ENCODE data around the gene LBP. TPM values are rescaled to one million over a fixed set of nuclear protein-coding genes. Genes with fewer than 3 reads are reported as not detected.
"Not testable (repeated sequence)": the region's sequence is repeated elsewhere in the genome, so short reads cannot be mapped to it uniquely, and the experiment has no call there.

The LBP gene
- total RNA-seq, 2 experiments from 2014 or later, result not detected

DNA sequence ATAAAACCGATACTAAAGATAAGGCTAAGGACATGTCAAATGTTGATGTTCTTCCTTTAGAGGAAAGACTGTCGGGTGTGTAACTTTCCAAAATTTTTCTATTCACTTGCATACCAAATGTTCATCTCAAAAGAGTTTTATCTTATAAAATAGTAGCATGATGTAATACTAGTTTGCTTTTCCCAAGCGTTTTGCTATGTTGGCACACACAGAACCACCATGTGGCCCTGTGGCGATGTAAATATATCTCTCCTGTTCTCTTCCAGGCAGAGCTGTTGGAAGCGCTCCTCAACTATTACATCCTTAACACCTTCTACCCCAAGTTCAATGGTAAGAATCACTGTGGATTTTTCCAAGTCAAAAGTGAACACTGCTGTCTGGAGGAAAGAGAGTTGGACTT is 26.5 kb downstream of the LBP start:
- H3K4me1 Mint-ChIP-seq, result no peaks in the 10 kb centered on the region
- no peaks in the 10 kb centered on the region for H3K36me3 Mint-ChIP-seq (ENCODE audit: low read depth)
- H3K9me3 Mint-ChIP-seq, result no peaks in the 10 kb centered on the region
- ChIA-PET CTCF (interaction anchor here (1.5 kb wide), 2 partner anchors 9 to 16 kb away, joined by 3 to 4 read pairs; no protein-coding TSS in a partner anchor), POLR2A (interaction anchor here (0.6 kb wide), 1 partner anchor 55 kb away, joined by 3 read pairs; no protein-coding TSS in a partner anchor)
- peaks cover 9% of the 10 kb centered on the region for H3K27me3 Mint-ChIP-seq
- no peak overlapping the region for H3K27ac Mint-ChIP-seq
- no peak for DNase-seq
- H3K4me3 Mint-ChIP-seq, result no peak overlapping the region

DNA sequence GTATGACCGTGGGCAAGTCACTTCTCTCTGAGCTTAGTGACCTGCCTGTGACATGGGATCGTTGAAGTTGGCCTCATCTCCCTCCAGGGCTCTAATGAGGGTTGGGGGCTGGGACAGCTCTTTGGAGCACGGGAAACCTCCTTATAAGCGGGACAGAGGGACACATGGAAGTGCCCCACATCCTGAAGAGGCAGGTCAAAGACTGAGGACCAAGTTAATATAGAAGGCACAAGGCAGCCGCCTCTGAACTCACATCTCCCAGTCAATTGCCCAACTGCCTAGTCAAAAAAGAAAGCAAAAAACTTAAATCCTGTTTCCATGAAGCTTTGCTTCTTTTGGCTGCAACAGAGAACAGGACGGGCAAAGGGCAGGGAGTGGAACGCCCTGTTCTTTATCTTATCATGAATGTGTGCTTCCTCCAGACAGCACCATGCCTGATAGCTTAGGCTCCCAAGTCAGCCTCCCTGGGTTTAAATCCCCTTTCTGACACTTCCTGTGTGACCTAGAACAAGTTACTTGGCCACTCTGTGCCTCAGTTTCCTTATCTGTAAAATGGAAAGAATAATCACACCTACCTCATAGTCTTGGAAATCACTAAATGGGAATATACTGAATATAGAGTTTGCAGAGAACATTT is 27.1 kb downstream of the LBP start:
- no peaks in the 10 kb centered on the region for H3K36me3 Mint-ChIP-seq (ENCODE audit: low read depth)
- no peaks in the 10 kb centered on the region for H3K4me1 Mint-ChIP-seq
- ChIA-PET POLR2A (interaction anchor here (0.6 kb wide), 2 partner anchors 55 to 387 kb away, joined by 3 read pairs; no protein-coding TSS in a partner anchor), CTCF (interaction anchor here (1.5 kb wide), 1 partner anchor 16 kb away, joined by 4 read pairs; no protein-coding TSS in a partner anchor)
- H3K27ac Mint-ChIP-seq, result no peak overlapping the region
- peaks cover 9% of the 10 kb centered on the region for H3K27me3 Mint-ChIP-seq
- H3K9me3 Mint-ChIP-seq, result no peaks in the 10 kb centered on the region
- no peak for DNase-seq
- H3K4me3 Mint-ChIP-seq, result no peak overlapping the region

DNA sequence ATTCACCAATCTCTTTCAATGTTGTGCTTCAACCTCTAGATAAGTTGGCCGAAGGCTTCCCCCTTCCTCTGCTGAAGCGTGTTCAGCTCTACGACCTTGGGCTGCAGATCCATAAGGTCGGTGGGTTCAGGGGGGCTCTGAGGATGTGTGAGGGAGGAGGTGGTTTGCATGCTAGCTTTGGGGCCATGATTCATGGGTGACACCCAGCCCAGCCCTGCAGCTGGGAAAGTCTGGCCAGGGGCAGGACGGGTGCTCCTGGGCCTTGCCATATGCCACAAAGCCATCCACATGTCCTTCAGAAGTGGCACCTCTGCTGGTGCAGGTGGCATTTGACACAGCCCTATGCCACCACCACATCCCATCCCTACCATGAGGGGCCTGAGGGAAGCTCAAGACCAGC is 27.6 kb downstream of the LBP start:
- no peak overlapping the region for H3K27ac Mint-ChIP-seq
- no peaks in the 10 kb centered on the region for H3K36me3 Mint-ChIP-seq (ENCODE audit: low read depth)
- CTCF ChIA-PET, result interaction anchor here (0.6 to 1.2 kb wide), 2 partner anchors 35 to 167 kb away, joined by 4 read pairs; no protein-coding TSS in a partner anchor
- no peaks in the 10 kb centered on the region for H3K9me3 Mint-ChIP-seq
- no peak for DNase-seq
- POLR2A ChIA-PET, result interaction anchor here (0.6 kb wide), 1 partner anchor 387 kb away, joined by 3 read pairs; no protein-coding TSS in a partner anchor
- H3K27me3 Mint-ChIP-seq, result peaks cover 9% of the 10 kb centered on the region
- no peak overlapping the region for H3K4me3 Mint-ChIP-seq
- H3K4me1 Mint-ChIP-seq, result no peaks in the 10 kb centered on the region

DNA sequence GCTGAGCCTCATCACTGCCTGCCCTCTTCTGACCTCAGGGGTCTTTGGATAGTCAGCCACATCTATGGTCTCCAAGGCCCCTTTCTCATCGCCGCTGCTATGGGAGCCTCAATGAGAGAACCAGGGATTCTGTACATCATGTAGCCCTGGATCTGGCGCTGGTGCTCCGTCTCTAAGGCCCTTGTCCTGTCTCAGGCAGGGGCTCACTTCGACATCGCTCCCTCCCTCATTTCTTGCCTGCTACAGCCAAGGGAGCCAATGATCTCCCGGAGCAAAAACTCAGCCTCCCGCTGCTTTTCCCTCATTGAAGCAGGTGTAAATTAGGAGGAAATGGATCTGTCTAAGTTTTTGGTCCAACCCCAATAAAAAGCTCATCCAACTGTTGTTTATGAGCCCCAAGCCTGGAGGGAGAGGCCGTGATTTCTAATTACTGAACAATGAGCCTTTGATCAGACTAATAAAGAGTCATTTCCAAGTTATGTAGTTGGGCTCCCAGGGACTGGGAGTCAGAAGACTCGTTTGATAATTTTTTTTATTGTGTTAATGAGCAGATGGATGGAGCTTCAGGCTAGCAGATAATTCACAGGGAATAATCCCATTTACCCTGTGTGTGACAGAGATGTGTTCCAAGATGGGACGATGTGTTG is 30.9 kb downstream of the LBP start:
- H3K27ac Mint-ChIP-seq, result no peak overlapping the region
- no peaks in the 10 kb centered on the region for H3K9me3 Mint-ChIP-seq
- H3K36me3 Mint-ChIP-seq (ENCODE audit: low read depth), result no peaks in the 10 kb centered on the region
- ChIA-PET POLR2A (no interaction called here), CTCF (no interaction called here)
- no peak for DNase-seq
- peaks cover 4% of the 10 kb centered on the region for H3K27me3 Mint-ChIP-seq
- H3K4me1 Mint-ChIP-seq, result no peaks in the 10 kb centered on the region
- H3K4me3 Mint-ChIP-seq, result no peak overlapping the region

DNA sequence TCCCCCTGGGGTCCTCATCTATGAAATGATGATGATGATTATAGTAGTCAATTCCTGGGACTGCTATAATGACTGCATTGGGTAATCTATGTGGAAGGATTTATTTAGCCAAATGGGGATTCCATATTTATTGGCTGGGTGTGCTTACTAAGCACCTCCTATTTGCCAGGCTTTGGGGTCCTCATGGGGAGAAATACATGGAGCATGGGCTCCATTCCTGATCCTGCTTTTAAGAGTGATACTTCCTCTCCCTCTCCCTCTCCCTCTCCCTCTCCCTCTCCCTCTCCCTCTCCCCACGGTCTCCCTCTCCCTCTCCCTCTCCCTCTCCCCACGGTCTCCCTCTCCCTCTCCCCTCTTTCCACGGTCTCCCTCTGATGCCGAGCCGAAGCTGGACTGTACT is 31.6 kb downstream of the LBP start:
- H3K9me3 Mint-ChIP-seq; H3K4me1 Mint-ChIP-seq; DNase-seq; H3K27ac Mint-ChIP-seq; H3K36me3 Mint-ChIP-seq (ENCODE audit: low read depth); POLR2A ChIA-PET; H3K4me3 Mint-ChIP-seq; CTCF ChIA-PET; H3K27me3 Mint-ChIP-seq: not testable (repeated sequence)

DNA sequence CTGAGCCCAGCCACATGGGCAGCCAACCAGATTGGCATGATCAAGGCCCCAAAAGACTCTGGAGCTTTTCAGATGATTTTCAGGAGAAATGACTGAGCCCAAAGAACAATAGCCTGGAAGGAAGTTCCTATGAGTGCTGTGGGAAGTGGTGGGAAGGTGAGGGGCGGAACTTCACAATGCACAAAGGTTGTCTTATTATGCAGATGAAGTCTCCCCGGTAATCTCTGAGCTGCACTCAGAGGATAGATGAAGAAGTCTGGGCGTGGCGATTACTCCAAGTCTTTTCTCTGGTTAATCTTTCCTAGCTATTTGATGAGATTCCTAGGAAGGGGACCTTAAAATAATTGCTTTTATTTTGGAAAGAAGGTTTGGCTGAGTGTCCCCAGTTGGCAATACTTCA is 36.9 kb downstream of the LBP start:
- CTCF ChIA-PET, result no interaction called here
- Mint-ChIP-seq H3K27me3 (peaks cover 3% of the 10 kb centered on the region), H3K4me3 (no peak overlapping the region)

DNA sequence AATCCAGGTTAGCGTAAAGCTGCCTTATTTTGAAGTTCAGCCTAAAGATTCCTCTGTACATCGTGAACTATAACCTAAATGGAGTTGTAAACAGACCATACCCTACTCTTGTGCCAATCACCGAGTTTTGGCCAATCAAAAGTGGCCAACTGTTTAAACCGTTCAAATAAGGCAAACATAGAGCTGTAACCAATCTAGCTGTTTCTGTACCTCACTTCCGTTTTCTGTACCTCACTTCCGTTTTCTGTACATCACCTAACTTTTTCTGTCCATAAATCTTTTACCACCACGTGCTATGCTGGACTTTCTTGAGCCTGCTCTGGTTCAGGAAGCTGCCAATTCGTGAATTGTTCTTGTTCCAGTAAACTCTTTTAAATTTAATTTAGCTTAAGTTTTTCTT is 39.7 kb downstream of the LBP start:
- POLR2A ChIA-PET, result no interaction called here
- no peak overlapping the region for H3K27ac Mint-ChIP-seq

More for the DNA sequence above, 36.9 kb downstream of the LBP start:
- Mint-ChIP-seq H3K27ac (no peak overlapping the region), H3K36me3 (ENCODE audit: low read depth) (no peaks in the 10 kb centered on the region), H3K9me3 (no peaks in the 10 kb centered on the region), H3K4me1 (no peaks in the 10 kb centered on the region)
- no peak for DNase-seq
- POLR2A ChIA-PET, result no interaction called here

DNA sequence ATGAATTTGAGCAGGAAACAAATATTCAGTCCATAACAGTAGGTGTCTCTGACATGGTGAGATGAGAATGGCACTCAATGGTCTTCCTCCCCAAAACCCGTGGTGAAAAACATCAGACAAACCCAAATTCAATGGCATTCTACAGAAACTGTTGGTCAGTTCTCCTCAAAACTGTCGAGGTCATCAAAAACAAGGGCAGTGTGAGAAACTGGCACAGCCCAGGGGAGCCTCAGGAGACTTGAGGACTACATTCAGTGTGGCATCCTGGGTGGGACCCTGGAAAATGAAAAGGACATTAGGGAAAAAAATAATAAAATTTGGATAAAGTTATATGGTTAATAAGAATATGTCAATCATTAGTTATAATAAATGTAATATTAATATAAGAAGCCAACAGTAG is 40.6 kb downstream of the LBP start:
- H3K4me1 Mint-ChIP-seq, result no peaks in the 10 kb centered on the region
- ChIA-PET CTCF (interaction anchor here (1.0 to 1.6 kb wide), 2 partner anchors 22 kb away, joined by 3 read pairs; no protein-coding TSS in a partner anchor), POLR2A (no interaction called here)
- H3K27ac Mint-ChIP-seq, result no peak overlapping the region
- peaks cover 3% of the 10 kb centered on the region for H3K27me3 Mint-ChIP-seq
- no peaks in the 10 kb centered on the region for H3K9me3 Mint-ChIP-seq
- H3K4me3 Mint-ChIP-seq, result no peak overlapping the region
- no peaks in the 10 kb centered on the region for H3K36me3 Mint-ChIP-seq (ENCODE audit: low read depth)
- no peak for DNase-seq

More for the DNA sequence above, 39.7 kb downstream of the LBP start:
- no peaks in the 10 kb centered on the region for H3K4me1 Mint-ChIP-seq
- H3K4me3 Mint-ChIP-seq, result no peak overlapping the region
- peaks cover 3% of the 10 kb centered on the region for H3K27me3 Mint-ChIP-seq
- CTCF ChIA-PET, result interaction anchor here (1.6 kb wide), 1 partner anchor 22 kb away, joined by 3 read pairs; no protein-coding TSS in a partner anchor
- DNase-seq, result no peak
- H3K9me3 Mint-ChIP-seq, result no peaks in the 10 kb centered on the region
- no peaks in the 10 kb centered on the region for H3K36me3 Mint-ChIP-seq (ENCODE audit: low read depth)

DNA sequence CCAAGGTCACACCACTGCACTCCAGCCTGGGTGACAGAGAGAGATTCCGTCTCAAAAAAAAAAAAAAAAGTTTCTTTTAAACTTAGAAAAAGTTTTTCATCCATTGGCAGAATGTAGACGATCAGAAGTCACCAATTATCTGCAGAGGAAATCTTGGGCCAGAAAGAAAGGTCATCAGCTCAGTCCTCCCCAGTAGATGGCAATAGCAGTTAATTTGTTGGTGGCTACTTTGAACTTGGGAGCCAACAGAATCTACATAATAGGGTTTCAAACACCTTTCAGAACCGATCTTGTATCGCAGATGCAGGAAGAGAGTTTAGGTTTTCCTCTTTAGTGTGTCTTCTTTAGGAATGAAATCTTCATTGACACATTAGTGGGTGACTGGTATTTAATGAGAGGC is 41.7 kb downstream of the LBP start:
- POLR2A ChIA-PET, result no interaction called here
- DNase-seq, result no peak
- CTCF ChIA-PET, result interaction anchor here (0.7 to 1.0 kb wide), 2 partner anchors 20 to 42 kb away, joined by 3 to 6 read pairs; no protein-coding TSS in a partner anchor
- Mint-ChIP-seq H3K4me3 (no peak overlapping the region), H3K27me3 (peaks cover 3% of the 10 kb centered on the region), H3K9me3 (no peaks in the 10 kb centered on the region), H3K27ac (no peak overlapping the region), H3K4me1 (no peaks in the 10 kb centered on the region), H3K36me3 (ENCODE audit: low read depth) (no peaks in the 10 kb centered on the region)

DNA sequence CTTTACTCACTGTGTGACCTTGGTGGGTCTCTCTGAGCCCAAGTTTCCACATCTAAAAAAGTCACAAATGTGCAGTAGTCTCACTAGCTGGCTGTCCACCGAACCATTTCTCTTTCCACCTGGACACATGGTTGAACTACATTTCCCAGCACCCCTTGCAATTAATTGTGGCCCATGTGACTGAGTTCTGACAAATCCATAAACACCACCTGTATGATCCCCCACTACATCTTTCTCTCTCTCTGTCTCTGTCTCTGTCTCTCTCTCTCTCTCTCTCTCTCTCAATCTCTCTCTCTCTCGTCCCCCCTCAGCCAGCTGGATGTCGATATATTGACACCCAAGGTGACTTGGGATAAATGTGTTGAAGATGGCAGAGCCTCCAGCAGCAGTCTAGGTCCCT is 46.1 kb downstream of the LBP start:
- no peaks in the 10 kb centered on the region for H3K9me3 Mint-ChIP-seq
- peaks cover 4% of the 10 kb centered on the region for H3K27me3 Mint-ChIP-seq
- ChIA-PET CTCF (no interaction called here), POLR2A (no interaction called here)
- H3K4me1 Mint-ChIP-seq, result no peaks in the 10 kb centered on the region
- no peak for DNase-seq
- no peak overlapping the region for H3K4me3 Mint-ChIP-seq
- no peak overlapping the region for H3K27ac Mint-ChIP-seq
- no peaks in the 10 kb centered on the region for H3K36me3 Mint-ChIP-seq (ENCODE audit: low read depth)

DNA sequence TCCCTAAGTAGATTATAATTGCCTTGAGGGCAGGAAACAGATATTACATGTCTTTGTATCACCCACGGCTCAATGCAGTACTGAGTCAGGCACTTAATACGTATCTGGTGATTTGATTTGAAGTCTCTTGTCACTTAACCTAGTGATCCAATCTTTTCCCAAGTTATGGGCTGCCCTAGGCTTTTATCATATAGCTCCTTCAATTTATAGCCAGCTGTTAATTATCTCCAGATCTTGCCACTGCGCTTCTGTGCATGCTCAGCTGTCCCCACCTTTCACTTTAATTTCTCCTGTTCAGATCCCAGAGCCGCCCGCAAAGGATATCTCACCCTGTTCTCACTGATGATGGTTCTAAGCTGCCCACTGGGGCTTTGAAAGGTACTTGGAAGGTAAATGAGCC is 47.0 kb downstream of the LBP start:
- H3K4me1 Mint-ChIP-seq, result no peaks in the 10 kb centered on the region
- POLR2A ChIA-PET, result no interaction called here
- CTCF ChIA-PET, result no interaction called here
- H3K9me3 Mint-ChIP-seq, result no peaks in the 10 kb centered on the region
- H3K27ac Mint-ChIP-seq, result no peak overlapping the region
- H3K36me3 Mint-ChIP-seq (ENCODE audit: low read depth), result no peaks in the 10 kb centered on the region
- no peak overlapping the region for H3K4me3 Mint-ChIP-seq
- no peak for DNase-seq
- H3K27me3 Mint-ChIP-seq, result peaks cover 6% of the 10 kb centered on the region

DNA sequence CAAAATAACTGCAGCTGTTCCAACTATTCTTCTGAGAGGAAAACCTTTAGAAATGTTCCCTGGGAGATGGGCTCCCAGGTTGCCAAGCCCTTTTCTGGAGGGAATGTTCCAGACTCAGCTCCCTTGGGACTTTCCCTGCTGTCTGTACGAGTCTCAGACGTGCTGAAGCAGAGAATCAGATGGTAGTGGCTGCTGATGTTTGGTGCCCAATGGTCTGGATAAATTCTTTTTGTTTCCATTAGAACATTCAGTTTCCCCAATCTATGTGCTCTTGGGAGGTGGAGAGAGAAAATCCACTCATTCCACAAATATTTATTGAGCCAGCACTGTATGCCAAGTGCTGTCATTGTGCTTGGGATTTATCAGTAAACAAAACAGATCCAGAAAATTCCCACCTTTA is 48.9 kb downstream of the LBP start:
- ChIA-PET POLR2A (no interaction called here), CTCF (no interaction called here)
- DNase-seq, result no peak
- no peak overlapping the region for H3K4me3 Mint-ChIP-seq
- H3K27me3 Mint-ChIP-seq, result peaks cover 6% of the 10 kb centered on the region
- H3K27ac Mint-ChIP-seq, result no peak overlapping the region
- H3K9me3 Mint-ChIP-seq, result no peaks in the 10 kb centered on the region
- H3K4me1 Mint-ChIP-seq, result no peaks in the 10 kb centered on the region
- no peaks in the 10 kb centered on the region for H3K36me3 Mint-ChIP-seq (ENCODE audit: low read depth)

DNA sequence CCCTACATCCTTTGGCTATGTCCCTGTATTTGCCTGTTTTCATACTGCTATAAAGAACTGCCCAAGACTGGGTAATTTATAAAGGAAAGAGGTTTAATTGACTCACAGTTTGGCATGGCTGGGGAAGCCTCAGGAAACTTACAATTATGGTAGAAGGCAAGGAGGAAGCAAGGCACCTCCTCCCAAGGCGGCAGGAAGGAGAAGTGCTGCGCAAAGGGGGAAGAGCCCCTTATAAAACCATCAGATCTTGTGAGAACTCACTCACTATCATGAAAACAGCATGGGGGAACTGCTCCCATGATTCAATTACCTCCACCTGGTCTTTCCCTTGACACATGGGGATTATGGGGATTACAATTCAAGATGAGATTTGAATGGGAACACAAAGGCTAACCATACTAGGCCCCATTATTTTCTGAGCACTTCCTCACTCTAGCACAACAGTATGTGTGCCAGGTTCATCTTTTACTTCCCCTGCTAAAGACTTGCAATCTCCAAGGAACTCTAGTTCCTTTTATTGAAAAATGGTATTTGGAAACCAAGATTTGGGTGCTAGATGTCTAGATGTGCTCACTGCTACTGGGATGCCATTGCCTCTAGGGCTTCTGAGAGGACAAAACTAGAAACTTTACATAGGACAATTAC is 49.6 kb downstream of the LBP start:
- H3K36me3 Mint-ChIP-seq (ENCODE audit: low read depth); H3K4me1 Mint-ChIP-seq; H3K27ac Mint-ChIP-seq; H3K4me3 Mint-ChIP-seq; DNase-seq; H3K27me3 Mint-ChIP-seq; POLR2A ChIA-PET; H3K9me3 Mint-ChIP-seq: not testable (repeated sequence)
- CTCF ChIA-PET, result interaction anchor here (0.7 kb wide), 1 partner anchor 122 kb away, joined by 3 read pairs; no protein-coding TSS in a partner anchor

Measured in activated CD4-positive, alpha-beta T cell treated with anti-CD3 and anti-CD28 coated beads, Interleukin-2, amount 10 ng/mL, durations not matched to agents 7 days and 5 days (primary cell).